ENCODE measurements around the gene FDPS. TPM values are rescaled to one million over a fixed set of nuclear protein-coding genes. Genes with fewer than 3 reads are reported as not detected.

The FDPS gene
- total RNA-seq (2022) (228 and 235 TPM in 2 replicates), Bru-seq, nascent RNA (percentile 90 among the genes with signal in this experiment), BruChase-seq, experiment 1, labeled RNA remaining after a 2-hour chase (percentile 93 among the genes with signal in this experiment), BruChase-seq, experiment 2, labeled RNA remaining after a 6-hour chase (percentile 93 among the genes with signal in this experiment)
- long read RNA-seq, transcript FDPS-221 (10 exons, 1,198 nt): minor isoform, 16 of 327 reads
- long read RNA-seq, transcript FDPS-203 (10 exons, 1,256 nt): minor isoform, 104 of 327 reads
- long read RNA-seq, transcript FDPS-202 (11 exons, 1,431 nt): minor isoform, 17 of 327 reads
- long read RNA-seq, transcript FDPS-206 (10 exons, 1,178 nt): major isoform, 116 of 327 reads
- long read RNA-seq, partial matches to known transcripts: 10 of 327 reads
- long read RNA-seq, other reads (novel, unspliced or antisense): 59 of 327 reads

GRCh38 chr1:155308493-155309422 is at the start of gene FDPS:
Gene FDPS, plus strand, starts transcription at chr1:155308866. Its CDS starts 924 bp downstream, at chr1:155309790.
- TF ChIP-seq, protein P1, sequence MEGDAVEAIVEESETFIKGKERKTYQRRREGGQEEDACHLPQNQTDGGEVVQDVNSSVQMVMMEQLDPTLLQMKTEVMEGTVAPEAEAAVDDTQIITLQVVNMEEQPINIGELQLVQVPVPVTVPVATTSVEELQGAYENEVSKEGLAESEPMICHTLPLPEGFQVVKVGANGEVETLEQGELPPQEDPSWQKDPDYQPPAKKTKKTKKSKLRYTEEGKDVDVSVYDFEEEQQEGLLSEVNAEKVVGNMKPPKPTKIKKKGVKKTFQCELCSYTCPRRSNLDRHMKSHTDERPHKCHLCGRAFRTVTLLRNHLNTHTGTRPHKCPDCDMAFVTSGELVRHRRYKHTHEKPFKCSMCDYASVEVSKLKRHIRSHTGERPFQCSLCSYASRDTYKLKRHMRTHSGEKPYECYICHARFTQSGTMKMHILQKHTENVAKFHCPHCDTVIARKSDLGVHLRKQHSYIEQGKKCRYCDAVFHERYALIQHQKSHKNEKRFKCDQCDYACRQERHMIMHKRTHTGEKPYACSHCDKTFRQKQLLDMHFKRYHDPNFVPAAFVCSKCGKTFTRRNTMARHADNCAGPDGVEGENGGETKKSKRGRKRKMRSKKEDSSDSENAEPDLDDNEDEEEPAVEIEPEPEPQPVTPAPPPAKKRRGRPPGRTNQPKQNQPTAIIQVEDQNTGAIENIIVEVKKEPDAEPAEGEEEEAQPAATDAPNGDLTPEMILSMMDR (IDR thresholded peaks at IDR 0.05; ENCODE audit: insufficient read depth in 1 of 2, low read depth in 1 of 2, low read length in 1 of 2, severe bottlenecking in 1 of 2, unreplicated experiment in 1 of 2): no peak
- H3K36me3 ChIP-seq (ENCODE audit: control insufficient read depth, insufficient read depth, low read length): peaks cover 7% of the 10 kb centered on the region
- no peaks in the 10 kb centered on the region for H3K27me3 ChIP-seq (replicated peaks; ENCODE audit: control insufficient read depth, insufficient read depth, low read length)
- H3K4me1 ChIP-seq: peaks cover 12% of the 10 kb centered on the region; the same call in 1 of the 2 replicates
- Mint-ChIP-seq H3K27me3 (ENCODE audit: insufficient read depth, unreplicated experiment) (no peaks in the 10 kb centered on the region), H3K9me3 (ENCODE audit: unreplicated experiment) (no peaks in the 10 kb centered on the region), H3K36me3 (ENCODE audit: insufficient read depth, unreplicated experiment) (peaks cover 58% of the 10 kb centered on the region), H3K4me3 (ENCODE audit: unreplicated experiment) (peak within 1 kb of the TSS; percentile 96), H3K4me1 (ENCODE audit: low read depth, unreplicated experiment) (peaks cover 12% of the 10 kb centered on the region), H3K27ac (ENCODE audit: unreplicated experiment) (peak within 1 kb of the TSS; percentile 99)
- POLR2A ChIA-PET: interaction anchor here (0.5 to 1.0 kb wide), 5 partner anchors 8 to 904 kb away, joined by 3 to 4 read pairs (median 3); partner anchors contain the start of gene CLK2
- CTCF ChIA-PET: interaction anchor here (0.6 to 1.9 kb wide), 7 partner anchors 14 to 57 kb away, joined by 3 to 10 read pairs (median 4); partner anchors contain the start of genes CLK2, ENTREP3 and SCAMP3
- H3K4me3 ChIP-seq (ENCODE audit: low read depth, low read length): peak within 1 kb of the TSS; percentile 77
- peak; percentile 97 to 99 for DNase-seq
- no peaks in the 10 kb centered on the region for H3K9me3 ChIP-seq
- TSS peak; percentile 91 for BruUV-seq (replicated peaks)
- intact Hi-C loops (cut with micrococcal nuclease; ENCODE audit: unreplicated experiment): loop anchor here (1.0 kb wide), 3 partner anchors 15 to 53 kb away; partner anchors contain the start of gene ENTREP3

DNA sequence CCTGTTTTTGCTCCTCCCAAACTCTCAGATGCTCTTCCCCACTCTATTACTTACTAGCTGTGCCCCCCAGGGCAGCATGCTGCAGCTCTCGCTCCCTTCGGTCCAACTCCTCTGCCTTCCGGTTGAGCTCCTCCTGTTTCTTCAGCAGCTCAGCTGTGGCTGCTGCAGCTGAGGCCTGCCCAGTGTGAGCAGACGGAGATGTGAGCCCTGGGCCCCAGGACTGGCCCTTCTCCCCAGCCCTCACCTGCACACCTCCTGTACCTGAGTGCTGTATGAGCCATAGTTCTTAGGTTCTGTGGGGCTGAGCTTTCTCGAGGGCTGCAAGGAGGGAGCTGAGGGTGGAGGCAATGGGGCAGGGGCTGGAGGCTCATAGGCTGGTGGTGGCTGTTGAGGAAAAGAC is 48.4 kb upstream of the FDPS start:
- Histone ChIP-seq H3K27me3 (replicated peaks; ENCODE audit: control insufficient read depth, insufficient read depth, low read length) (no peaks in the 10 kb centered on the region), H3K9me3 (no peaks in the 10 kb centered on the region), H3K4me3 (ENCODE audit: low read depth, low read length) (no peak overlapping the region), H3K4me1 (peaks cover 4% of the 10 kb centered on the region), H3K36me3 (ENCODE audit: control insufficient read depth, insufficient read depth, low read length) (no peaks in the 10 kb centered on the region; the same call in none of the 2 replicates)
- POLR2A ChIA-PET: interaction anchor here (1.8 kb wide), 1 partner anchor 13 kb away, joined by 6 read pairs; the partner anchor contains the start of gene CLK2
- no peaks in the 10 kb centered on the region for H3K9me3 Mint-ChIP-seq (ENCODE audit: unreplicated experiment)
- no peak for DNase-seq
- peaks cover 74% of the 10 kb centered on the region for H3K36me3 Mint-ChIP-seq (ENCODE audit: insufficient read depth, unreplicated experiment)
- peaks cover 23% of the 10 kb centered on the region for H3K4me1 Mint-ChIP-seq (ENCODE audit: low read depth, unreplicated experiment)
- H3K4me3 Mint-ChIP-seq (ENCODE audit: unreplicated experiment): peak overlapping the region; percentile 95
- TF ChIP-seq, protein P1 (IDR thresholded peaks at IDR 0.05; ENCODE audit: insufficient read depth in 1 of 2, low read depth in 1 of 2, low read length in 1 of 2, severe bottlenecking in 1 of 2, unreplicated experiment in 1 of 2): no peak
- BruUV-seq (replicated peaks): no TSS peak
- intact Hi-C loops (cut with micrococcal nuclease; ENCODE audit: unreplicated experiment): no loop called here
- no peaks in the 10 kb centered on the region for H3K27me3 Mint-ChIP-seq (ENCODE audit: insufficient read depth, unreplicated experiment)
- no peak overlapping the region for H3K27ac Mint-ChIP-seq (ENCODE audit: unreplicated experiment)
- CTCF ChIA-PET: no interaction called here
